Activated naive CD4-positive, alpha-beta T cell treated with anti-CD3 and anti-CD28 coated beads, Interleukin-2, amount 50 U/mL, for 24 hours (primary cell): ENCODE measurements around the gene VSIG8.

Experiments used
- H3K27ac Mint-ChIP-seq: one replicate; pipeline ENCODE4 v1.8.0; 2021; ENCODE audit warnings: mild to moderate bottlenecking, mixed read lengths
- H3K27me3 Mint-ChIP-seq: one replicate; pipeline ENCODE4 v1.8.0; 2021; ENCODE audit warnings: mixed read lengths
- H3K36me3 Mint-ChIP-seq: one replicate; pipeline ENCODE4 v1.8.0; 2021; ENCODE audit warnings: mixed read lengths
- H3K4me1 Mint-ChIP-seq: one replicate; pipeline ENCODE4 v1.8.0; 2021; ENCODE audit warnings: mixed read lengths
- H3K4me3 Mint-ChIP-seq: one replicate; pipeline ENCODE4 v1.8.0; 2021; ENCODE audit warnings: mild to moderate bottlenecking, mixed read lengths
- H3K9me3 Mint-ChIP-seq: one replicate; pipeline ENCODE4 v1.8.0; 2021; ENCODE audit warnings: mixed read lengths

The VSIG8 gene

GRCh38 chr1:159830722-159831121 is 31.7 kb downstream of the VSIG8 start:
- H3K27me3 Mint-ChIP-seq = no peaks in the 10 kb centered on the region
- H3K27ac Mint-ChIP-seq = no peak overlapping the region
- peaks cover 5% of the 10 kb centered on the region for H3K9me3 Mint-ChIP-seq
- peaks cover 4% of the 10 kb centered on the region for H3K36me3 Mint-ChIP-seq
- peaks cover 34% of the 10 kb centered on the region for H3K4me1 Mint-ChIP-seq
- H3K4me3 Mint-ChIP-seq = no peak overlapping the region

DNA sequence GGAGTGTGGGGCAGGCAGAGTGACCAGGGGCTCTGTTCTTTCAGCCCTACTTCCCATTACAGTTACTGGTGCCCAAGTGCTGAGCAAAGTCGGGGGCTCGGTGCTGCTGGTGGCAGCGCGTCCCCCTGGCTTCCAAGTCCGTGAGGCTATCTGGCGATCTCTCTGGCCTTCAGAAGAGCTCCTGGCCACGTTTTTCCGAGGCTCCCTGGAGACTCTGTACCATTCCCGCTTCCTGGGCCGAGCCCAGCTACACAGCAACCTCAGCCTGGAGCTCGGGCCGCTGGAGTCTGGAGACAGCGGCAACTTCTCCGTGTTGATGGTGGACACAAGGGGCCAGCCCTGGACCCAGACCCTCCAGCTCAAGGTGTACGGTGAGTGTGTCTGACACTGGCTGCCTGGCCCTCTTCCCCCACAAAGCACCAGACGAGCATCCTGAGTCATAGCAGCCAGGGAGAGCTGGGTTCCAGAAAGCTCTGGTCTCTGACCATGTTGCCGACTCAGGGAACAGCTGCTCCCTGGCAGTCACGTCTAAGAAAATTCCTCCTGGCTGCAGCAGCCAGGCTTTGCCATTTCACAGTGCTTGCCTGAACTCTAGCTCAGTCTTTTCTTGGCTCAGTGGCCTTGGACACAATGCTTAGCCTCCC is 32.5 kb downstream of the VSIG8 start:
- no peaks in the 10 kb centered on the region for H3K27me3 Mint-ChIP-seq
- H3K4me3 Mint-ChIP-seq = no peak overlapping the region
- peaks cover 42% of the 10 kb centered on the region for H3K4me1 Mint-ChIP-seq
- no peak overlapping the region for H3K27ac Mint-ChIP-seq
- H3K36me3 Mint-ChIP-seq = peaks cover 4% of the 10 kb centered on the region
- peaks cover 5% of the 10 kb centered on the region for H3K9me3 Mint-ChIP-seq

- H3K4me3 Mint-ChIP-seq = no peak overlapping the region
- H3K36me3 Mint-ChIP-seq = peaks cover 4% of the 10 kb centered on the region
- H3K27me3 Mint-ChIP-seq = no peaks in the 10 kb centered on the region
- no peak overlapping the region for H3K27ac Mint-ChIP-seq
- peaks cover 5% of the 10 kb centered on the region for H3K9me3 Mint-ChIP-seq
- peaks cover 45% of the 10 kb centered on the region for H3K4me1 Mint-ChIP-seq
Observed at GRCh38 chr1:159829273-159829634, 33.2 kb downstream of the VSIG8 start.

GRCh38 chr1:159828581-159829272 is 33.7 kb downstream of the VSIG8 start:
- Mint-ChIP-seq H3K27me3 (no peaks in the 10 kb centered on the region), H3K4me3 (peak overlapping the region; percentile 17), H3K9me3 (peaks cover 5% of the 10 kb centered on the region), H3K27ac (no peak overlapping the region), H3K4me1 (peaks cover 45% of the 10 kb centered on the region), H3K36me3 (peaks cover 3% of the 10 kb centered on the region)

DNA sequence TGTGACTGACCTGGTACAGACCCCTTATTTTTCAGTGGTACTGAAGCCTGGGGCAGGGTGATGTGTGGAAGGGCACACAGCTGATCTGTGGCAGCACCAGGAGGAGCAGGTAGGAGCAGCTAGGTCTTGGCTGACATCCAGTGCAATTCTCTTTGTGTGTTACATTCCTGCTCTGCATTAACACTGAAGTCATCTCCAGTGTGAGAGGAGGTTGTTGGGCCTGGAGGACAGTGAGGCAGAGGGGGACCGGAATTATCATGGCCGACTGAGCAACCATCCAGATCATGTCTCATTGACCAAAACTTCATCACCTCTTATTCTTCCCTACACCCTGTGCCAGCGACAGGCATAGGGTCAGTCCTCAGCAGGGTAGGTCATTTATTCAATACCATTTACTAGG is 34.3 kb downstream of the VSIG8 start:
- Mint-ChIP-seq H3K9me3 (peaks cover 5% of the 10 kb centered on the region), H3K36me3 (peaks cover 1% of the 10 kb centered on the region), H3K4me3 (peak overlapping the region; percentile 17), H3K4me1 (peaks cover 45% of the 10 kb centered on the region), H3K27me3 (no peaks in the 10 kb centered on the region), H3K27ac (no peak overlapping the region)

DNA sequence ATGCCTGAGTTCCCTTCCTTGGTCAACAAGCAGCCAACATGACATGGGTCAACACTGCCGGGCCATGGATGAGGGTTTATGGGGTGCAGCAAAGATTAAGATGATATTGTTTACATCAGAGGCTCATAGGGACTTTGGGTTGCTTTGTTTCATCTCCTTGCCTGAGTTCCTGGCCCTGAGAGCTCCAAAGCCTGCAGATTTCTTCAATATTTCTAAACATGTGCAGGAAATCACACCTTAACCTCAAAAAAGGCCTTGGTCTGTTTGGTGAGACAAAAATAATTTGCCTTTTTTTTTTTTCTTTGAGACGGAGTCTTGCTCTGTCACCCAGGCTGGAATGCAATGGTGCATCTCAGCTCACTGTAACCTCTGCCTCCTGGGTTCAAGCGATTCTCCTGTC is 34.9 kb downstream of the VSIG8 start:
- Mint-ChIP-seq H3K27ac (no peak overlapping the region), H3K27me3 (no peaks in the 10 kb centered on the region), H3K9me3 (peaks cover 5% of the 10 kb centered on the region), H3K4me1 (peaks cover 45% of the 10 kb centered on the region), H3K4me3 (no peak overlapping the region), H3K36me3 (peaks cover 1% of the 10 kb centered on the region)

GRCh38 chr1:159827102-159827490 is 35.4 kb downstream of the VSIG8 start:
- H3K27me3 Mint-ChIP-seq = no peaks in the 10 kb centered on the region
- H3K4me3 Mint-ChIP-seq = no peak overlapping the region
- H3K4me1 Mint-ChIP-seq = peaks cover 45% of the 10 kb centered on the region
- peaks cover 1% of the 10 kb centered on the region for H3K36me3 Mint-ChIP-seq
- peak overlapping the region; percentile 52 for H3K27ac Mint-ChIP-seq
- H3K9me3 Mint-ChIP-seq = peaks cover 5% of the 10 kb centered on the region

DNA sequence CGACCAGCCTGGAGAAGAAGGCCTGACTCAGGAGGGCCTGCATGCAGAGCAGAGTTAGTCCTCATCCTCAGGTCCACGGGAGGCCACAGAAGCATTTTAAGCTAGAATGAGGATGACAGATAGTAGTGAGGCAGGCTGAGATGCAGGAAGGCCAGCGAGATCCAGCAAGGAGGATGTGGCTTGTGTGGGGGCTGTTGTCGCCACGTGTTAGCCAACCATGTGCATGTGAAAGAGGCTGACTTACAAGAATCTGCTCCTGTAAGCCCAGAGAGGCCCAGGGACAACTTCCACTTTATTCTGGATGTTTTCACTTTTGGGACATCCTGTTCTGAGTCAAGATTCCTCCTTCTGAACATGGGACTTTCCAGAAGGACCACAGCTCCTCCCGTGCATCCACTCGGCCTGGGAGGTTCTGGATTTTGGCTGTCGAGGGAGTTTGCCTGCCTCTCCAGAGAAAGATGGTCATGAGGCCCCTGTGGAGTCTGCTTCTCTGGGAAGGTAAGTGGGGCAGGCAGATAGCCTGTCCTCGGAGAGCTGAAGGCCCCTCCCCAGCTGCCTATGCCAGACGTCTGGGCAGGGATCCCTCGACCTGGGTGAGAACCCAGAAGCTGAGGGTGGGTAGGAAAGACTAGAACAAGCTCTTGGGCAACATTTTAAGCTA is 35.9 kb downstream of the VSIG8 start, which contains the start of gene SLAMF8:
SLAMF8 (plus strand) TSS at position 433 of the 661 bp plus-strand sequence; CDS start at position 459, 26 bp downstream.
- H3K27ac Mint-ChIP-seq = peak within 1 kb of the TSS; percentile 52
- H3K27me3 Mint-ChIP-seq = no peaks in the 10 kb centered on the region

GRCh38 chr1:159825564-159825963 is 36.9 kb downstream of the VSIG8 start:
- Mint-ChIP-seq H3K36me3 (peaks cover 1% of the 10 kb centered on the region), H3K4me3 (no peak overlapping the region), H3K27me3 (no peaks in the 10 kb centered on the region), H3K4me1 (peaks cover 45% of the 10 kb centered on the region), H3K9me3 (peaks cover 5% of the 10 kb centered on the region), H3K27ac (peak overlapping the region; percentile 8)

More for the DNA sequence above, 35.9 kb downstream of the VSIG8 start, which contains the start of gene SLAMF8:
- Mint-ChIP-seq H3K36me3 (peaks cover 1% of the 10 kb centered on the region), H3K4me3 (peak within 1 kb of the TSS; percentile 3), H3K9me3 (peaks cover 5% of the 10 kb centered on the region), H3K4me1 (peaks cover 45% of the 10 kb centered on the region)

DNA sequence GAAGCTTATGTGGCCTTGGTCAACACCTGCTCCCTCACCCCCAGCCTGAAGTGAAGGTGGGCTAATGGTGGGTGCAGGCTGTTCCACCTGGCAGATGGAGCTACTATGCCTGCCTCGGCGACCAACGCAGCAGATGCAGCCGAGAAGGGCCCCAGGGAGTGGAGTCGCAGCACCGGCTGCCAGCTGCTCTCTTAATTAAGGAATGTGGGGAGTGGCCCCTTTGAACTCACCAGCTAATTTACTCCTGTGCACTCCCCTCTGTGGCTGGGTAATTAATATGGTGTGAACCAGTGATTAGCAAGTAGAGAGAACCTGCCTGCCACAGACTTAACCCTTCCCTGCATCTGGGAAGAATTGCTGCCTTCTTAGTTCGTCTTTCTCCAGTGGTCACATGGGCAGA is 39.1 kb downstream of the VSIG8 start:
- H3K4me3 Mint-ChIP-seq = no peak overlapping the region
- no peaks in the 10 kb centered on the region for H3K9me3 Mint-ChIP-seq
- peaks cover 1% of the 10 kb centered on the region for H3K36me3 Mint-ChIP-seq
- H3K27ac Mint-ChIP-seq = no peak overlapping the region
- peaks cover 36% of the 10 kb centered on the region for H3K4me1 Mint-ChIP-seq
- H3K27me3 Mint-ChIP-seq = no peaks in the 10 kb centered on the region

- Mint-ChIP-seq H3K36me3 (no peaks in the 10 kb centered on the region), H3K9me3 (no peaks in the 10 kb centered on the region), H3K27me3 (no peaks in the 10 kb centered on the region), H3K4me1 (peaks cover 17% of the 10 kb centered on the region), H3K4me3 (no peak overlapping the region), H3K27ac (no peak overlapping the region)
Observed at GRCh38 chr1:159821171-159821867, 41.1 kb downstream of the VSIG8 start.

- Mint-ChIP-seq H3K4me1 (no peaks in the 10 kb centered on the region), H3K27me3 (no peaks in the 10 kb centered on the region), H3K27ac (no peak overlapping the region), H3K4me3 (no peak overlapping the region), H3K36me3 (no peaks in the 10 kb centered on the region), H3K9me3 (no peaks in the 10 kb centered on the region)
Observed at GRCh38 chr1:159817276-159818041, 45.0 kb downstream of the VSIG8 start.

DNA sequence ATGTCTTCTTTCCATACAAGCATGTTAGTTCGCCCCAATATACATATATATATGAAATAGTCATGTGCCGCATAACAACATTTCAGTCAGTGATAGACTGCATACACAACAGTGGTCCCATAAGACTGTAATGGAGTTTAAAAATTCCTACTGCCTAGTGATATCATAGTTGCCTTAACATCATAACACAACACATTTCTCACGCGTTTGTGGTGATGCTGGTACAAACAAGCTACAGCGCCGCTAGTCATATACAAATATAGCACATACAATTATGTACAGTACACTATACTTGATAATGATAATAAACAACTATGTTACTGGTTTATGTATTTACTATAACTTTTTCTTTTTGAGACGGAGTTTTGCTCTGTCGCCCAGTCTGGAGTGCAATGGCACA is 46.5 kb downstream of the VSIG8 start:
- no peaks in the 10 kb centered on the region for H3K4me1 Mint-ChIP-seq
- H3K27me3 Mint-ChIP-seq = no peaks in the 10 kb centered on the region
- no peak overlapping the region for H3K27ac Mint-ChIP-seq
- H3K9me3 Mint-ChIP-seq = no peaks in the 10 kb centered on the region
- no peaks in the 10 kb centered on the region for H3K36me3 Mint-ChIP-seq
- no peak overlapping the region for H3K4me3 Mint-ChIP-seq

DNA sequence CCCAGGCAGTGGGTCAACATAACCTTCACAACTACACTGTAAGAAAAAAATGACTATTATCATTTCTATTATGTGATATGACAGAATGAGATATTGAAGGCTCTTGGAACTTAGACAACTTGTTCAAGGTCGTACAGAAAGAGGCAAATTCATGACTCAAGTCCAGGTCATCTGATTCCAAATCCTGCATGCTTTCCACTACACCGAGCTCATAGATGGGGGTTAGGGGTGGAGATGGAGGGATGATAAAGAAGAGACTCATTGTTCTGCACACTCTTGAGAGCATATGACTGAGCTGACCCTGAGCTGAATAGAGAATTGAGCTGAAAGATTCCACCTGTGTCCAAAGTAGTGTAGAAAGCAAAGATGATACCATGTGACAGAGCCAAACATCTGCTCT is 57.5 kb downstream of the VSIG8 start:
- Mint-ChIP-seq H3K27me3 (peaks cover 2% of the 10 kb centered on the region), H3K9me3 (no peaks in the 10 kb centered on the region), H3K27ac (no peak overlapping the region), H3K4me3 (no peak overlapping the region), H3K36me3 (no peaks in the 10 kb centered on the region), H3K4me1 (peaks cover 16% of the 10 kb centered on the region)
